ENCODE measurements around the gene IKZF2. TPM values are rescaled to one million over a fixed set of nuclear protein-coding genes. Genes with fewer than 3 reads are reported as not detected.

IKZF2 gene
- total RNA-seq, 1 donor from 2014 or later, result 12.0 TPM

DNA sequence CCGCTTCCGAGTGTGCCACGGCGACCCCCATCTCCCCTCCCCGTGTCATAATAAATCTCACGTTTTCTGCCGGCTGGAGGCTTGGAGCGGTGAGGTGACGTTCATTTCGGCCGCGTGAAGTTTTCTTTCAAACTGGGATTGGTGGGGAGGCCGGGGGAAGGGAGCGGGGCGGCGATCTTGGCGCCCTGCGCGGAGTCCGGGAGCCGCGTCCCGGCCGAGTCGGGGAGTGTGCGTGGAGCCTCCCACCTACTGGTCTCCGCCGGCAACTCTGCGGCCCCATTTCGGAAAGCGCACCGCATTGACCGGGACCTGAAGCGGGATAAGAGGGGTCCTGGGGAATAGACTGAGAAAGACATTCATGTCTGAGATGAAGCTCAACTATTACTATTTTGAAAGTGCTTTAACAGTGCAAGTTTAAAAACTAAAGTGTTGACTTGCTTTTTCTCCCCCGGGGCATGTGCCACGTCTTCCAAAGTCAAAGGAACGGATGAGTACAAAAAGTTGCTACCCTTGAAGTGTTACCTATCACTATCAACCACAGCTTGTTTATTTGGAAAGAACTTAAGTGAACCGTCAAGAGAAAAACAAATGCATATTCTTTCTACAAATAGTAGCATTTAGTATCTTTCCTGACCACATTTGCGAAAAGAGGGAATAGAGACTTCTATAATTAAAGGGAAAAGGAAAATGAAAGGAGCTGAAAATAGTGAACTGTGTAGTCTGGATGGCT lies 818 bp upstream of the IKZF2 start:
- DNase-seq, result peak; percentile 56

DNA sequence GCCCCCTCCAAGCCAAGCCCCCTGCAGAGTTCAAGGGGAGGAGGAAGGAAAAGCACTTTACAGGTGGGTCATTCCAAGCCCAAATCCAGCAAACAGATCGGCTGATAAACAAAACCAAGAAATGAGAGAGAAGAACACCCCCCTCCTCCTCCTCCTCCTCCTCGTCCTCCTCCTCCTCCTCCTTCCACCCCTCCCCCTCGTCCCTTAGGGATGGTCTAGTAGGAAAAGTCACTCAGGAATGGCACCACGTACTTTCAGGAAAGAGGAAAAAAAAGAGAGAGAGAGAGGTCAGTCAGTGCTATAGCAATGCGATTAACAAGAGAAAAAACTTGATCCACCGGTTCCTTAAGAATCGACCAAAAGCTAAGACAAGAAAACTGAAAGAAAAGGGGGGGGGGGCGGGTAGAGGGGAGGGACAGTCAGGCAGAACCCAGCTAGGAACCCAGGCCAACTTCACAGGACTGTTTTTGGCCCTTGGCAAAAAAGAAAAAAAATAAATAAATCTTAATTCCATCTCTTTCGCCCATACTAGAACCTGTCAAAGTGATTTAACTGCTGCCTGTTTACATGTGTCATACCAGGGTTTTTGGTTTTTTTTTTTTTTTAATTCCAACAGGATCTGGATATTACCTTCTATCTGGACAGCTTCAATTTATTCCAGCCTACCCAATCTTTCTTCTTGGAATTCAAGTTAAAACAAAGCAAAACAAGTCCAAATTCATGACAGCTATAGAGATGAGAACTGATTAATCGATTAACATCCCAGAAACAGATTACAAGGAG lies 906 bp downstream of the IKZF2 start:
- peak; percentile 9 for DNase-seq

DNA sequence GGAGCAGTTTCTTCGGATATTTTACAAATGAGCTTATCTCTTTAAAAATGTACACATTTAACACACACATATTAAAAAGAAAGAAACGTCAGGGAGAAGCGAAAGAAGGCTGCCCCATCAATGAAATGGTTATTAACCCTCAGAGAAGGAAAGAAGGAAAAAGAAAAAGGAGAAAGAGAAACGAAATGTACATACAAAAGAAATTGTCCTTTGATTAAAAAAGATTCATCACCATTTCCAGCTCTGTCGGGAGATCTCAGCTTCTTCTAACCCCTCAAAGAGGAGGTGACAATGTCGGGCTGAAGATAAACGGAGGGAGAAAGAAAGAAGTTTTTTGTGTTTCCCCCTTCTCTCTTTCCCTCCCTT lies 1.5 kb downstream of the IKZF2 start:
- no peak for DNase-seq

DNA sequence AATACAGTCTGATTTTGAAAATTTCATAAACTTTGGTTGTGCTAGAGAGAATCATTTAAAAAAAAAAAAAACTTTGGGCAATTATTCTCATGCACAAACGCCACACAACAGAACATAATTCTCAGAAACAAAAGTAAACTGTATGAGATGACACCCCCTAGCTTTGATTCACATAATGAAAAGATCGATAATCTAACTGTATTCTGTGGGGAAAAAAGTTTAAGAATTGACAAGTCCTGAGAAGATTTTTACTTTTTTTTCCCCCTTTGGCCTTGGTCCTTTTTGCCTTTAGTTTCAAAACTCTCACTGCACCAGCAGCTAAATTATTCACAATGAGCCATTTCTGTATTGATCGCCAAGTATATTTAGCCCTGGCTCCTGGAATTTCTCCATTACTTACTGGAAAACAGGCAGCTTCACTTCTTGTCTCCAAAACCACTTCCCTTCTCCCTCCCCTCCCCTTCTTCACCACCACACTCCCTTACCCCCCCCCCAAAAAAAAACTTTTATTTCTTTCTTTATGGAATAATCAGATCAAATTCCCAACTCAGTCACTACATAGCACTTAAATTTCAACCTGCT lies 2.0 kb downstream of the IKZF2 start:
- DNase-seq, result no peak

DNA sequence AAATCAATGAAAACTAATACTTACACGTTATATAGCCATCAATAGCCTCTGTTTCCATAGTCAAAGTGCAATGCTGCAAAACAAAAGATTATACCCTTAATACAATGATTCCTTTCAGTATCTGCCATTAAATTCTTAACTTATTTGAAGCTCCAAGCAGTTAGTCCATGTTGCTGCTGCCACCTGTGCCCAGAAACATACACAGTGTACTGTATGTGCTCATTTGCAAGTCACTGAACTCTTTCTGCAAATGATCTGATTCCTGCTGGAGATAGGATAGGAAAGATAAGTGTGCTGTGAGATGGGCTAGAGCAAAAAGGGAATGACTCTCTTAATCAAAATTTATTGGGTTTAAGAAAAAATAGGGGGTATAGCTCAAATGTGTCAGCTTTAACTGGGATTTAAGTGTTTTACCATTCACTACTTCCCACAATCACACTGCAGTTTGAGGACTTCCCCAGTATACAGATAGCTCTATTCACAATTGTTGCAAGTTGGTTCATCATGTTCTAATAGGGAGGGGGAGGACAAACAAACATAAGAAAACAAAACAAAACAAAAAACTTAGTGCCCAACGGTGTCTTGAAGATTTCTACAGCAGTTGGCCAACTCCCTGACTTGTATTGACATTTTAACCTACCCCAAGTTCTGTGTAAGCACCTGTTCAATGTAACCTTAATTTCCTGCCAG lies 2.7 kb downstream of the IKZF2 start:
- DNase-seq, result no peak

DNA sequence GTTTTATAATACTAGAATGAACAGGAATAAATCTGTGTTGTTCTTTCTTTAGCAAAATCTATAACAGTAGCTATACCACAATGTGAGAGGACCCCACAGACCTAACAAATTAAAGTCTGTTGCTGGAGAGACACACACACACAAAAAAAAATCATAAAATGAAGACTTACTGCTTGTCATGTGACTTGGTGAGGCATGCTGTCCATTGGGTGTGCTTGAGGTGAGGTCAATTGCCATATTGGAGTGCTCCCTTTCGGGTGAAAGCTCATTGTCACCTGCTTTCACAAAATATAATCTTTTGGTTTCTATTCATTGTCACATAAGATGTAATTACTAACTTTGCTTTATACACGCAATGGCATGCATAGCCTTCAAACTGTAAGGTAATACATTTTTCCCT lies 3.9 kb downstream of the IKZF2 start:
- no peak for DNase-seq

DNA sequence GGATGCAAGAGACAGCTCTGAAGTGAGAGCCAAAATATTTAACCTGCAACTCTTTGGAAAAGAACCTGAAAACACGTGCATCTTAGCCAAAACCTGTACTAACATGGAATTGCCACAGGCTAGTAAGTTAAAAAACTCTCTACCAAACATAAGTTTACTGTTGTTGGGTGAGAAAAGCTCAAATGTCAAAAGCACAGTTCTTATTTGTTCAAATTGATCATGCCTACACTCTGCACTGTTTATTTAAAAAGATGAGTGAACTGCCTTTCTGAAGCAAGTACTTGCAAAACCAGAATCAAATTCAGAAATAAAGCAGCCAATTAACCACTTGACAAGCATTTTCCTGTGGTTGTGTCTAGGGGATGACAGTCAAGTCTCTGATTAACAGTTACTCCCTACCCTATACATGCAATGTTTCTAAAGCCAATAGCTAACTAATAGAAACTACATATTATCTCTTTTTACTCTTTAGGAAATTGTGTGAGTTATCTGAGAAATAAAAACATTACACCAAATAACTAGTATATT lies 5.6 kb downstream of the IKZF2 start:
- DNase-seq, result no peak

DNA sequence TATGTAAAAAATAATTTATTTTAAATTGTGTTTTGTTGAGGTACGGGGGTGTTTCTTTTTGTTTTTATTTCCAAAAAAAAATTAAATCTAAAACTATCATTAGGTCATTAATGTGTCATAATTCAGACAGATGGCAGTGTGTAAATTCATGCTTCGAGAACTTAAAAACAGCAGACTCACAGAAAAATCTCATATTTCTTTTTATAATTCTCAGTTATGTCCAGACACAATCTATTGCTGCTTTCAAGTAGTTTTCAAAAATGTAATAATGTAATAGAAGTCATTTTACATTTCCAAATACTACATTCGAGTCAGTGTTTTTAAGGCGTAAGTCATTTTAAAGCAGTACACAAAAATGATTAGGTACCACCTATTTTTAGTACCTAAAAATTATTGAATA lies 14.3 kb downstream of the IKZF2 start:
- no peak for DNase-seq

DNA sequence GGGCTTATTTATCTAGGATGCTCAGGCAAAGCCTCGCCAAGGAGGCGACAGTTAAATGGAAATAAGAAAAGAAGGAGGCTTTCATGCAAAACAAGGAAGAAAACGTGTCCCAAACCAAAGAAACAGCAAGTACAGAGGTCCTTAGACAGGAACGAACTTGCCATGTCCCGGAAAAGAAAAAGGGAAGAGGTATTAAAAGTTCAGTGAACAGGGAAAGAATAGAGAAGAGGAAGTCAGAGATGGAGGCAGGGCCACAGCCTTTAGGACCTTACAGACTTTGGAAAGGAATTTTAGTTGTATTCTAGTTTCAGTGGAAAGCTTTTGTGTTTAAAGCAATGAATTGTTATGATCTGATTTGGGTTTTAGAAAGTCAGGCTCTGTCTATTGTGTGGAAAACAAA lies 22.1 kb downstream of the IKZF2 start:
- DNase-seq, result no peak

DNA sequence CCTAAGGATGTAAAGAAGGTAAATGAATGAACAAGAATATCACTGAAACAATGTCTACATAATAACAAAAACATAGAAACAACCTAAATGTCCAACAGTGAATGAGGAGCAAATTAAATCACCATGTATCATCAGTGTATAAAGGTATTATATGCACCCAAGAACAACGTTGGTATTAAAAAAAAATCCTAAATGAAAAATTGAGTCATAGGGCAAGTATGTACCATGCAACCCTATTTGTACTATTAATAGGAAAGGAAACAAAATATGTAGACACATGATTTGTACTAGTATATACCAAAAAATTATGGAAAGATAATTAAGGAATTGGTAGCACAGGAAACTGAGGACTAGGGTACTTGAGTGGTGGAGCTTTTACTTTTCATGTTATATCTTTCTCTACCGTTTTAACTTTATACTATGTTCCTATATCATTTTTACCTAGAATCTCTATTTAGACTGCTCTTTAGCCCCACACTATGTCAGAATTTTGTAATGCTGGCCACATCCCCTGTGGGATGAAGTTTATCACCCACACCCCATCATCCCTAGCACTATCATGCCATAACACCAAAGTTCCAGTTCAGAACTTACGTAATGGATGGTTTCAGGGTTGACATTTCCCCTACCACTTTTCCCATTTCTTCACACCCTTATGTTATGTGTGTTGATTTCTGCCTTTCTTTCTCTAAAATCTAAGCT lies 25.6 kb downstream of the IKZF2 start:
- DNase-seq, result no peak

DNA sequence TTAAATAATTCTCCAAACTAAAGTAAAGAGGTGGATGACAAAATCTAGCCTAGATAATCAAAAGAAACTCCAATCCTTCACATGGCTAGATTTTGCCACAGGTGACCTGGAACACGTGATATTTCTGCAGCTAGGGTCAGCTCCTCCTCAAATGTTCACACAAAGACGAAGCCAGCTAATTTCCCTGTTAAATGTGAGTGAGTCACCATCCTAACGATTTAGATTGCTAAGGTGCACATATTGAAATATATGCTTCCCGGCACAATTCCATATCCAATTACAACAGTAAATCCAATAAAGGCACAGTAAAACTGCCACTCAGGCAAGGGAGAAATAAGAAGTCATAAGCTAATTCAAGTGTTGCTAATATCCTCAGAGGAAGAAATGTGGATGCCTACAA lies 28.7 kb downstream of the IKZF2 start:
- no peak for DNase-seq

DNA sequence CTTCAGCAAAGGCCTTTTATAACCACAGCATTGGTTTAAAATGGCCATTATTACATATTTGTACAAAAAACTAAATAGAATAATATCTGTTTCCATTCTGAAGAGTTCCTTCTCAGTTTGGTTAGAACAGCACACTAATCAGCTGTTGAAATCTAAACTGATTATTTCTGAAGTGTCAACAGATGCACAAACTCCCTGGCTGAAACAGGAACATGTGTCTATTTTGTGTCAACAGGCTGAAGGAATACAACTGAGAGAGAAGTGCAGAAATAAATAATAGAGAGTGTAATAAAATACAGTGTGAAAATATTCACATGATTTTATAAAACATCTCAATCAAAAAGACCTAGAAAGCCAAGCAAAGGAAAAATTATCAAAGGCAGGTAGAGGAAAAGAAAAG lies 29.7 kb downstream of the IKZF2 start:
- no peak for DNase-seq

DNA sequence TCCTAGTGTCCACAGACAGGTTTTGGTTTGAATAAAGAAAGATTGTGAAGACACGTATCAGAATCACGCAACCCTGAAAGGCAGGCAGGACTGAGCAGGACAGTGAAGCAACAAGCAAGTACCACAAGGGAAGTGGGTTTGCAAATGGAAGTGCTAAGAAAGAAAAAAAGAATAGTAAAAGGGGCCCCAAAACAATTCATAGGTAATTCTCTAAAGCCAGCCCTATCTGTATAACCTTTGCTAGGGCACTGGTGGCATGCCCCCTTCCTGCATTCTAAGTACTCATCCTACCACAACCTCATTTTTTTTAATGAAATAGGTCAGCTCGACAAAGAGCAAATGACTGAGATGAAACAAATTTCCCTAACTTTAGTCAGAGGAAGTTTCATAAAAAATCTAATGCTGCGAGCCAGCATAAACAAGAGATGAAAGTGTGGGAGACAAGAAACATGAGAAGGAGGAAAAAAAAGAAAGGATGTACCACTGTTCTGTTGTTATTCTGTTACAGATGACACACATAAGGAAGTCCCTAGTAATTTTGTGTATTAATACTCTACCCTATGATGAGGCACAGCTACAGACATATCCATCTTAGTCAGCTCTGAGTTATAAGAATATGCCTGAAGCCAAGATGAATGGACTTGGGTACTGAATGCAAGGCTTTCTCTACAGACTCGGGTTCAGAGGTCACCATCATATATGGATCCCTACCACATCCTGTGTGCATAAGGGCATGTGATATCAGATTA lies 32.2 kb downstream of the IKZF2 start:
- DNase-seq, result no peak

DNA sequence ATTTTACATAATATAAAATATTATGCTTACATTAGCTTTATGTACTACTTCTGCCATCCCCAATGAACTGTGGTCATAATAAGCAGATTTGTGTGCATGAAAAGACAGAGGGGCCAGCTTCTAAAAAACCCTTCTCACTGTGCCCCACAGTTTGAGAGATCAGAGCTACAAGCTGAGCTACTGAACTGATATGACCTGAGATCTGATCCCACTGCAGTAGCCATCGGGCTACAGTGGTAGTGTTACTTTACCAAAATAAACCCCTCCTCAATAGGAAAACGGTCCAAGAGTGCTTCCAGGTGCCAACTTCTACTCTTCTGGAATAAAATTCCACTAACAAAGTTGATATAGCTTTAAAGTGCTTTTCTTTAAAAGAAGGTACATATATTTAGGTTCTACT lies 43.1 kb downstream of the IKZF2 start:
- DNase-seq, result no peak

DNA sequence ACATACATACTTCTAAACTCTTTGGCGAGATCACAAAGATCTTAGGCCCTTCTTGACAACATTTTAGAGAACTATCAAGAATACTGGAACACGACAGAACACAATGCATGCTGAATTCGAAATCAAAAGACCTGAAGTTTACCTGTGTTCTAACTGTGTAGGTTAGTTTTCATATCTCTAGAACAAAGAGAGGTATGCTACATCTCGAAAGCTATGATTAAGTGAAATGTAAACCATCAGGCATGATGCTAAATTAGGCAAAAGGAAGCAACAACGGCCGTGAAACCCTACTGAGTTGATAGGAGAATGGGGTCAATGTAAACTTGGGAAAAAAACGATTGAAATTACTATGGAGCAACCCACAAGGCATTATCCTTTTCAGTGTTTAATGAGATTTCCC lies 43.7 kb downstream of the IKZF2 start:
- DNase-seq, result no peak

DNA sequence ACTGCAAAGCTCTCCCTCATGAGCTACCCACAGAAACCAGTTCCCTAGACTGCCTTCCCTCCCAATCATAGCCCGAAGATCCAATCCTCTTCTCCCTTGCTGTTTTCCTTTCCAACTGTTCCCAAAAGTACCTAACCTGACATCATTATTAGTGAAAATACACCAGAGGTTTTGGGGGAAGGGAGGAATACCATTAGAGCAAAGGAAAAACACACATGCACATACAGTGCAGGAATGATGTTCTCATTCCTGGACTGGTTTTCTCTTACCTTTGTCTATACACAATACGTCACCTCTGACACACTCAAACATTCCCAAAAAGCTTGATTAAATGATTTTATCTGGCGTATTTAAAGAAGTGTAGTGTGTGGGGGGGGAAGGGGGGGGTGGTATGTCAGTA lies 46.2 kb downstream of the IKZF2 start:
- DNase-seq, result no peak

DNA sequence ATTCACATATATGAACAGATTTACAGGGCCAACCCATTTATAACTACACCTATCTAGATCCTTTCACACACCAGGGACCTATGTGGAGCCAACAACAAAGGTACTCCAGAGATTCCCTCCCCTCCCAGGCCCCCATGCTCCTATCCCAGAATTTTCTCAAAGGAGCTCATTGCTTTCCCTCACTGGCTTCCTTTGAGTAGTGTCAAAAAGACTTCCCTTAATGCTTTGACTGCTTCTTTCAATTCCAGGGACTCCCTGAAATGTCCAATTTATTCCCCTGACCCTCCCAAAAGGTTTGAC lies 46.6 kb downstream of the IKZF2 start:
- DNase-seq, result no peak

DNA sequence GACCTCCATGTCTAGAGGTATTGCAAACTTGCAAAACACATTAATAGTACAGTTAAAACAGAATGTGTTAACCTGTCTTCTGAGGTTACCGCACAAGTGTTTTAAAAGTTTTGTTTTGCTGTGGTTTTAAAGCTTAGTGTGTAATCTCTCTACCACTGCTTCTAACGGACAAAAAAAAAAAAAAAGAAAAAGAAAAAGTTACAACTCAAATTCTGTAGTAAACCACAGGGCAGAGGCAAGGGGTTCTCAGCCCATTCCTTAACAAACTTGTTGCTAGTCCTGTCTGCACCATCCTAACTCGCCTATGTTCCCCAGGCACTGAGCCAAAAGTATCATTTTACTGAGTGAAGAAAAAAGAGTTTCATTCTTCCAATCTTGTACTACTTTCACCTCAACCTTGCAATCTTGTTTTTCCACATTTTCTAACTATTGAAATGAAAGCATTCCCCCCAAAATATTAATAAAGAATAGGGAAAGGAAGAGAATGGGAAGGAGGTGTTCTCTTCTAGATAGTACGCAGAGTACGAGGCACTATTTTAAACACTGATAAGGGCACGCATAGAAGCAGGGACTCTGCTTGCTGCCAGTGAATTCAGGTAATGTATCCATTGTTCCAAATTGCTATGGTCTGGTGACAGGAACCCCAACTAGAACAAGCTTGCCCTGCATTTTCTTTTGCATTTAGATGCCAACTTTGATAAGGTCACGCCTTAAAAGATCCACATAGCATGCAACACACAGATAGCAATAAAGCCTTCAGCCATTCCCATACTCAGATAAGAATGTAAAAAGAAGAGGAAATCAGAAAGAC lies 47.1 kb downstream of the IKZF2 start:
- DNase-seq, result no peak

DNA sequence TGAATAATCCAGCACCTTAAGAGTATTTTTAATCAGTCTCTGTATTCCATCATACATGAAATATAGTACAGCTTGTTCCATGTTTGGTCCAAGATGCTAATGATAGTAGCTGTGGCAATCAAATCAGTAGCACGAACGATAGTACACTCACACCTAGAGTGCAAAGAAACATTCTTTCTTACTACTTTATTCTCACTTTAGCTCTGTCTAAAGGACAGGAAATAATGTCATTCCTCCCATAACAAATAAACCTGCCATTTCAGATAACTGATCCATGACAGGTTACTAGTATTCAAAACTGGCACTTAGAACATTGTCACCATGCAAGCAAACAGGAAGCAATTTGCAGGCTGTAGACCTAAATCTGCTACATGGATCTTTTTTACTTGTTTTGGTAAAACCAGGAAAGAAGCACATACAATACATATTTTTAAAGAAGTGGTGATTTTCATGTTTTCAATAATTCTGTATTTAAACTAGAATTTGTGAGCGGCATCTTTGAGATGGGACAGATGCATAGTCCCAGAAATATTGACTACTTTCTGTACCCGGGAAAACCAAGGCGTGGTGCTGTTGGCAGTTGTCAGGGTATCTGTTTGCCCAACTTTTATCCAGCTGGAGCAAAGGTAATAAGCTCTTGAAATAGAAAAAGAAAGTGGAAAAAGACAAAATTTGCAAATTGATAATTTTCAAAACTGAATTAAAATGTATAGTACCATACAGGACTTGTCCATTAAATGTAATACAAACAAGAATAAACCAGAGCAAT lies 49.5 kb downstream of the IKZF2 start:
- DNase-seq, result no peak

DNA sequence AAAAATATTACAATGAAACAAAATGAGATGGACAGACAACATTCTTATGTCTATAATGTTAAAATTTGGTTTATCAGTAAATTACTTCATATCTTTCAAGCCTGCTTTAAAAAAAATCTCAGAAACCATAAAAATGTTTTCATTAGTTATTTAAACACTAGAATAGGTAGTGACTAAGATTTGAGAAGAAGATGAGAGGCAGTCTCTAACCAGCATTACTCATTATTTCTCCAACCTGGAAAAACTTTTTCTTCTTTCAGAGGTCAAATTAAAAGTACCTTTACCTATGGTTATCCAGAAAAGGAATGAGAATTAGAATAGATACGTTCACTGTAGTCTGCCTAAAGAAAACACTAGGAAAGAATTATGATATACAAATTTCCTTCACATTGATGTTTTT lies 50.3 kb downstream of the IKZF2 start:
- no peak for DNase-seq
